HG03432 (cell line): Measurements from ENCODE around the gene CADM1.

Experiments
- ATAC-seq: cut with Tn5 transposase; IDR thresholded peaks from one replicate; pipeline ENCODE4 v1.9.1; 2021; ENCODE audit warnings: mild to moderate bottlenecking, moderate library complexity; ENCODE audit not compliant: unreplicated experiment

The CADM1 gene

GRCh38 chr11:115504276-115505158 lies at the start of gene CADM1:
TSS of gene CADM1 (minus strand) at chr11:115504415.
- no peak for ATAC-seq

DNA sequence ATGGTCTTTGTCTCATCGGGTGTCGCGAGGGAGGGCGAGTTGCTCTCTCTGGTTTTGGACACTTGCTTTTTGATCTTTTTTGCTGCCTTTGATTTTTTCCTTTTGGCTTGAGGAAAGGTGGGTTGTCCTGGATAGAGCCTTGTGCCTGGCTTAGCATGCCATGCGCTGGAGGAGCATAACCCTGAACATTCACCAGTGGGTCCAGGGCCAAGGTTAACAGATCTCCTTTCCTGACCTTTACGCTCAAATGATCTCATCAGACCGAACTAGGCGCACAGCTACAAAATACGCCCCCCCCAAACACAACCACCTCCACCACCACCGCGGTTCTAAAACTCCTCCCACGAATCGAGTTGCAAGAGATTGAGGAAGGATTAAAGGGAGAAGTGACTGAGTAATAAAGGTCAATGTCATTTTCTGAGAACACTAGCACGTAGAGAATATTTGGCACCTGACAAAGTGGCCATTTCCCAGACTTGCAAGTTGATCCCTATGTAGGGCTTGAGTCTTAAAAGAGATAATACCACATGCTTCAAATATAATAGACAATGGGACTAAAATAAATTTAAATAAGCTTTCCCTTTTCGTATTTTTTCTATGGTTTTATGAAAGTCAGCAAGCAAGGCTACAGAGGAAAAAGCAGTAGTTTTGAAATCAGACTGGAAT lies 48.7 kb upstream of the CADM1 start:
- no peak for ATAC-seq

DNA sequence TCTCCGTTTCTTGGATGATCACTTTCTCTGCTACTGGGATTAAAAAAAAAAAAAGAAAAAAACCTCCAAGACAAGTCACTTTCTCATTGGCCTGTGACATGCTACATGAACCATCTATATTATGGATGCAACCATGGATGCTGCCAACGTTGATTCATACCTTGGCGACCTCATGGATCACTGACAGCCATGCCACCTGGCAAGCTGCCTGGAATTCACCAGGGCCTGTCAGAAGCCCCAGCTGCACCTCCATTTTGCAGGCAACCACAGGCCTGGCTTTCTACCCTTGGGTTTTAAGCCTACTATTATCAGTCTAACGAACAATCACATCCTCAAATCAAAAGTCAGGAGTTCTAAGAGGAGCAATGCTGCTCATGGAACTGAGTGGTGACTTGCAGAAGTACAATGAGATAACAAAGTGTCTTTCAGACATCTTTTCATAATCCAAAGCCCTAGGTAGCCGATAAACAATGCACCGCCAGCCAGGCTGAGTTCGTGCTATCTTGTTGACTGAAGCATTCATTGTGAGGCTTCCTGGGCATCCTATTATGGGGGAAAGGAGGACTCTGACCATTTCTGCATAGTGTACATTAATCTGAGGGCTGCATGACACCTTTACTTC lies 48.0 kb upstream of the CADM1 start:
- no peak for ATAC-seq

- ATAC-seq, result no peak
Measured at GRCh38 chr11:115550291-115551059, 46.3 kb upstream of the CADM1 start.

DNA sequence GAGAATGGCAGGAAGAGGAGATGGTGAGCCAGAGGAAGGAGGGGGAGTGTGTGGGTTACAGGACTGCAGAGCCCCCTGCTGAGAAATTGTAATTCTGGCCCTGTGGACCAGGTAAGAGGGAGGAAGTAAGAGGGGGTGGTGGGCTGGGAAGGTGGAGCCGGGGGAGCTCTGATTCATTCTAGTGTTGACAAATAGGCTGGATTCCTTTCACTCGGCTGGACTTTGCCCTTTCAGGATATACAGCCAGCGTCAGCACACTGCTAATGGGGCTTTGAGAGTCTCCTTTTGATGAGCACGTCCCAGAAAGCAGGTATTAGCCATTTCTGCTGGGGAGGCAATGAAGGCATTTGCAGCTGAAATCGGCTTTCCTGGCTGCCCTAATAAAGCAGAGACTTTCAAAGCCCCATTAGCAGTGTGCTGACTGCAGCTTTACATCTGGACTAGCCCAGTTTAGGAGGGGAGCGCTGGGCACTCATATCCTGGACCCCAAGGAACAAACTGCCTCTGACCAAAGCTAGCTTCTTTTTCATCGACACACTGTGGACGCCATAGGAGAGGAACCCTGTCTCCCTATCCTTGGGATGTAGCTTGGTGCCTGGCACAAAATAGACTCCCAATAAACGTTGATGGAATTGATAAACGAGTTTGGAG lies 44.8 kb upstream of the CADM1 start:
- ATAC-seq, result no peak

DNA sequence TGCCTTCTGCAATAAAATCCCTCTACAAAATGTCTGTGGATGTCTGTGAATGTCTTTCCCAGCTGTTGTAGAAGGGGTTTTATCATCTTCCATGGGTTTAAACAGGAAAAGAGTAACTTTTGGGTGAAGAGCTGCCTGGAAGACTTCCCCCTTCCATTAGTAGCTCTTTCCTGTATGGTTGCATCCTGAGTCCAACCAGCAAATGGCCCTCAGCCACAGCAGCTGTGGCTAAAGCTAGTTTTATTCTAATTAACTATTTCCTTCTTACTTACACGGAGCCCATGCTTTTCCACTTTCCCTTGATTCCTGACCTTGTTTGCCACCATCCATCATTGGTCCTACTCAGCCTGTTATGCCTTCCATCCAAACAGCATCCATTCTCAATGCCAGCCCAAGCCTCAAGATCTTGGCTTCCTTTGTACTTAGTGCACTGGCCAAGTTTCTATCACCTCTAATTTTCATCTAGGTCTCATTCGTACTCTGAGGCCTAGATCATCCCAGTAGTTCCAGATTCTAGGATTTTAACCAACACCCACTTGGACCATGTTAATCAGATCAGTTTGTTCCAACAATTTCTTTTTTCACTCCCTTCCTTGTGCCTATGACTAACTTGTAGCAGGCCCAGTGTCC lies 41.5 kb upstream of the CADM1 start:
- ATAC-seq, result no peak

- ATAC-seq, result no peak
Measured at GRCh38 chr11:115544422-115544948, 40.3 kb upstream of the CADM1 start.

DNA sequence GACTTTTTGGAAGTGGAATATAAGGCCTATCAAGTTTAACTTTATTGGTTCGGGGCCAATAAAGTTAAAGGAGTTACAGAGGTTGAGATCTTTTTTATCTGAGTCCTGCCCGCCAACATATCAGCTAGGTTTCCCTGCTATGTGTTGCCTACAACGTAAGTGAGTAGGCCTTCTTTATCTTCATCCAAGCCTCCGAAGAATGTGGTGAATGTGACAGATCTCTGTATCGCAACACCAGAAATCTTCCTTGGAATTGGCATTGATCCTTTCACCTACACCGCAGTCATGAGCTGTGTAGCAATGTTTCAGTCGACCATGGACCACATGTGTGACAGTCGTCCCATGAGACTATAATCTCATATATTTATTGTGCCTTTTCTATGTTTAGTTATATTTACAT lies 37.3 kb upstream of the CADM1 start:
- no peak for ATAC-seq

GRCh38 chr11:115539844-115540243 lies 35.6 kb upstream of the CADM1 start:
- no peak for ATAC-seq

DNA sequence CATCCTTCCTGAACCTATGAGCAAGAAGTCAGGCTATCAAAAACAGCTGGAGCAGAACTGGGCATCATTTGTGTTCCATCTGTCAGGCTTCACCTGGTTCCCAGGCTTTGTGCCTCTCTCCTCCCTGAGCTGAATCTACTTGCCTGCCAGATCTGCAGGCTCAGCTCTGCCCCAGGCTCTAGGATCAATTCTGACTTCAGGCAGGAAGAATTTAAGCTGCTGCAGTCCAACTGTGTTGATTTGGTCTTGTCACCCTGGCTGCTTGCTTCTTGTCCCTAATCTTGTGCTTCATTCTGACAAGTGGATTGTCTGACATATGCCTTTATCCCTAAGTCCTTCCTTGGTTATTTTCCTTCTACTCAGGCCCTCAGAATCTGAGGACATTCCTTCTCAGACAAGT lies 31.6 kb upstream of the CADM1 start:
- no peak for ATAC-seq

DNA sequence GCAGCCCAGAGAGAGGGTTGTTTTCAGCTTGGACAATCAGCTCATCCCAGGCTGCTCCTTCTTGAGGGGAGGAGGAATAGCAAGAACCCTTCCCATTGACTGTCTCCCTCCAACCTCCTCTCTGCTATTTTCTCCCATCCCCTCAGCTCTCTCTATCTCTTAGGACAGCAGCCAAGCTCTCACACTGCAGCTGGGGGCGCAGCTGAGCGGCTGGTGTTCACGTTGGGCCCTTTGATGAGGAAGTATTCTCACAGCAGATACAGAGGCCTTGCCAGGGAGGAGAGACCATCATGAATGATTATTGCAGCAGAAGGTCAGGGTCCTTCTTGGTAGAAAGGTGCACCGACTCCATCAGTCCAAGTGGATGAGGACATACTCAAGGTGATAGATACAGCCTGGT lies 26.5 kb upstream of the CADM1 start:
- ATAC-seq, result no peak

GRCh38 chr11:115528225-115528624 lies 24.0 kb upstream of the CADM1 start:
- no peak for ATAC-seq

DNA sequence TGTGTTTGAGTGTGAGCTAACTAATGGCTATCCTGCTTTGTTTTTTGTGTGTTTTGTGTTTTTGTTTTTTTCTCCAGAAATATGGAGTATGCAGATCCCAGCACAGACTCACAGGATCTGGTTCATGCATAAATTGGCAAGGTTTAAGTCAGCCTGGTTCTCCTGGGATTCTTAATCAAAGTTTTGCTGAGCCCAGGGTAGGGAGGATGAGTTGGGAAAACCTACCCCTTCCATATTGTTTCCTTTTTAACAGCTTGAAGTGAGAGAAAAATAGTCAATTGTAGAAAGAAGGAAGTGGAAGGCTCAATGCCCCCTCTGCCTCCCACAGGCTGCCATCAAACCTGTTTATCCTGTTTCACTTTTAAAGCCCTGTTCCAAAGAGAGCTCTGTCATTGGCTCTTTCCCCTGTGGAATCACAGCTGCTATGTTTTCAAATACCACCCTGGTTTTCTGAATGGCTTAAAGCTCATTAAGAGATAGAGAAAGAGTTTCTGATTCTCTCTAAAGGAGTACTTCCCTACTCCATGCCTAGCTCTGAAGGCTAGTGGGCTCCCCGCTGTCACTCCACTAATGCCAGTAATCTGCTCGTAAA lies 23.4 kb upstream of the CADM1 start:
- ATAC-seq, result no peak

- ATAC-seq, result no peak
Measured at GRCh38 chr11:115525531-115526006, 21.4 kb upstream of the CADM1 start.

GRCh38 chr11:115524572-115524971 lies 20.4 kb upstream of the CADM1 start:
- no peak for ATAC-seq

DNA sequence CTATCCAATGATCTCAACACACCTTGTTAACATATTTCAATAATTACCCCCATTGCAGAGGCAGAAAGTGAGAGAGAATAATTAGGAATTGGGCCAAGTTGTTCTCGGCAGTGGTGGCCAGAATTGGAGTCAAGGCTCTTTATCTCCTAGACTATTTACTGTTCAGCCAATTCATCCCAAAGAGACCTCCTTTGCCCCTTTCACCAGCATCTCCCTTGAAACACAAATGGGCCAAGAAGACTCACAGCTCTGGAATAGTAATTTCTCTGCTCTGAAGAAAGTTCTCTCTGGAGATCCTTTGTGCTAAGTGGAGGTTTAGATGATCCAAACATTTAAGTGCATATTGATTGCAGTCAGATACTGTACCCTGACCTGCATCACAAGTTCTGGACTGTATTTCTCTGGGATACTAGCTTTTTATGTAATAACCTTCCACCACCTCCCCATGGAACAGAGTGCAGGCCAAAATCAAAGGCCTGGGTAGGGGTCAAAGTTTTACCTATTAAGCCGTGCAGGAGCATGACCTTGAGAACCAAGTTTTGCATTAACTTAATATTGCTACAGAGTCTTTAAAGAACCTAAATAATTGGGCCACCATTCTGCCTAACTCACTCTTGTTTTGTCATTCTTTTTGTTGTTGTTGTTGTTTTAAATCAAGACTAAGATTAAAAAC lies 19.6 kb upstream of the CADM1 start:
- ATAC-seq, result no peak

DNA sequence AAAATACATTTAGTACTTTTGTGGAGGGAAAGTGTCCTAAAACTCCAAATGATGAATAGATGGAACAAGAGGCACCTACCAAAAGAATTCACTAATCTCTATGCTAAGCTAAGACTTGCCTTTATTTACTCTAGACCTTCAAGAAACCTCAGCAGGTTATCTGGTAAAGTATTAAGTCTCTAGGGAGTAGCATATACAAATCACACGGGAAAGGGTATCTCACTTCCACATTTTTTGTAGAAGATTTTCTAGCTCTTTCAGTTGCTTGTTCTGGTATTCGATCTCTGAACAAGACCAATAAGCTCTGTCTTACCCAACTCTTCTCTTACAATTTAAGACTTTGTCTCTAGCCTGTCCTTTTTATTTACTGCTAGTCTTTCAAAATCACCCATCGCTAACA lies 18.1 kb upstream of the CADM1 start:
- no peak for ATAC-seq

DNA sequence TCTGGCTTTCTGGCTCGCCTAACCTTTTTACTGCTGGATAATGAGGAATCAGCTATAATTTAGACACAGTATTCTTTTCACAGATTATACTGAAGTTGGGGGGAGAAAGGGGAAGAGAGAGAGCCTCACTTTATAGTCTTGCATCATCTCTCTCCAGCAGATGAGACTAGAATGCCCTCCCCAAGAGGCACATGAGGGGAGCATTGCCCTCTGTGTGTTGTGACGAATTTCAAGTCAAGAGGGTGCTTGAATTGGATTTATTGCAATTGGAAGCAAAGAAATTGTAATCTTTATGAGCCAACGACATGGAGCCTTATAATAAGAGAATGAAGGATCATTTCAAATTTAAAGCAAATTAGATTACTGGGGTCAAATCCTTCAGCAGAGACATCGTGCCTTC lies 17.6 kb upstream of the CADM1 start:
- no peak for ATAC-seq
